DND-41 (cell line): Measurements from ENCODE around the gene TALDO1.

Source experiments
- ATAC-seq: fragments of 200-7000 bp; cut with Tn5 transposase; 3 replicates; pipeline ENCODE4 v1.9.1; 2021; ENCODE audit warnings: low read depth; ENCODE audit not compliant: insufficient read depth
- DNase-seq: peaks from one replicate; pipeline ENCODE4 v3.0.0-alpha.2; 2020
- H2AFZ ChIP-seq: 2 replicates; pipeline ENCODE4 v1.6.0; 2012; ENCODE audit warnings: low read depth, low read length
- H3K27ac ChIP-seq: 2 replicates; pipeline ENCODE4 v1.5.1; 2012; ENCODE audit warnings: low read length, inconsistent platforms
- H3K27me3 ChIP-seq: fragments of 200-600 bp; sonication (generic); 2 replicates; pipeline ENCODE4 v1.6.0; 2012; ENCODE audit warnings: low read length, mild to moderate bottlenecking, inconsistent platforms; ENCODE audit not compliant: insufficient read depth, poor library complexity
- H3K36me3 ChIP-seq: 2 replicates; pipeline ENCODE4 v1.5.1; 2012; ENCODE audit warnings: low read length, inconsistent platforms; ENCODE audit not compliant: insufficient read depth
- H3K4me1 ChIP-seq: 2 replicates; pipeline ENCODE4 v1.5.1; 2012; ENCODE audit warnings: mild to moderate bottlenecking, low read length; ENCODE audit not compliant: insufficient read depth
- H3K4me2 ChIP-seq: 2 replicates; pipeline ENCODE4 v1.6.0; 2012; ENCODE audit warnings: mild to moderate bottlenecking, moderate library complexity, low read length, inconsistent platforms; ENCODE audit not compliant: insufficient read depth
- H3K4me3 ChIP-seq, 2 experiments: fragments of 200-600 bp in 1 of 2; shearing (Covaris generic) in 1 of 2; 2 replicates each; pipeline ENCODE4 v1.5.1; 2012 to 2016; ENCODE audit warnings: inconsistent platforms in 2 of 2, low read length in 2 of 2, mild to moderate bottlenecking in 2 of 2, low read depth in 1 of 2, moderate library complexity in 1 of 2
- H3K79me2 ChIP-seq: 2 replicates; pipeline ENCODE4 v1.6.0; 2012; ENCODE audit warnings: low read length, inconsistent platforms; ENCODE audit not compliant: insufficient read depth
- H3K9ac ChIP-seq: 2 replicates; pipeline ENCODE4 v1.6.0; 2012; ENCODE audit warnings: low read depth, mild to moderate bottlenecking, inconsistent platforms, low read length, moderate library complexity
- H3K9me3 ChIP-seq: 2 replicates; pipeline ENCODE4 v1.5.1; 2012; ENCODE audit warnings: low read length, moderate library complexity, mild to moderate bottlenecking, inconsistent platforms; ENCODE audit not compliant: insufficient read depth, severe bottlenecking
- H4K20me1 ChIP-seq: 2 replicates; pipeline ENCODE4 v1.6.0; 2012; ENCODE audit warnings: low read length; ENCODE audit not compliant: insufficient read depth
- CTCF ChIP-seq: IDR thresholded peaks from 2 replicates; pipeline ENCODE4 v1.5.1; 2012; ENCODE audit warnings: borderline replicate concordance, low read length, moderate library complexity, mild to moderate bottlenecking; ENCODE audit not compliant: poor library complexity, severe bottlenecking; ENCODE audit errors: extremely low read depth
- EZH2 ChIP-seq: IDR thresholded peaks from 3 replicates; pipeline ENCODE4 v1.6.1; 2012; ENCODE audit warnings: borderline replicate concordance, low read depth, mild to moderate bottlenecking, moderate library complexity, low read length, inconsistent platforms; ENCODE audit not compliant: severe bottlenecking

The TALDO1 gene

DNA sequence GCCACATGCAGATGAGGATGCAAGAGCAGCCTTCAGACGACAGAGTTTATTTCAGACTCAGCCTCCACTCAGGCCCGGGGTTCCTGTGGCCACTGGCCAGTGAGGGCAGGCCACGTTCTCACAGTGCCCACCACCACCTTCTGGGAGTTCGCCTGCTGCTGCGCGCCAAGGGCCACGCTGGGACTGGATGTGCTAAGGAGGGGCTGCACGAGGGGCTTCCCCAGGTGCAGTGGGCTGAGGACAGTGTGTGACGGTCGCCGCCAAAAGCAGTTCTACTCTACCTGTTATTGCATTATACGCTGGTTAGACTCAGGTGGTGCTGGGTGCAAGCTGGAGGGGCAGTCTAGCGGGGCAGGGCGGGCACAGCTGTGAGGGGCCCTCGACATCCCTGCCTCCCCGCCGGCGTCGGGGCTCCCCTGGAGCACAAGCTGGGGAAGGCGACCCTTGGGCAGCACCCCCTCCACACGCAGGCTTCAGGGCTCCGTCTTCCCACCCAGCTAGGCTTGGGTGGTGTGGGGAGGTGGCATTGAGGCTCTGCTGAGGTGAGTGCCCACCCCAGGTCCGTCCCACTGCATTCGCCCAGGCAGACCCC is 39.9 kb downstream of the TALDO1 start:
- H3K4me1 ChIP-seq = no peaks in the 10 kb centered on the region

DNA sequence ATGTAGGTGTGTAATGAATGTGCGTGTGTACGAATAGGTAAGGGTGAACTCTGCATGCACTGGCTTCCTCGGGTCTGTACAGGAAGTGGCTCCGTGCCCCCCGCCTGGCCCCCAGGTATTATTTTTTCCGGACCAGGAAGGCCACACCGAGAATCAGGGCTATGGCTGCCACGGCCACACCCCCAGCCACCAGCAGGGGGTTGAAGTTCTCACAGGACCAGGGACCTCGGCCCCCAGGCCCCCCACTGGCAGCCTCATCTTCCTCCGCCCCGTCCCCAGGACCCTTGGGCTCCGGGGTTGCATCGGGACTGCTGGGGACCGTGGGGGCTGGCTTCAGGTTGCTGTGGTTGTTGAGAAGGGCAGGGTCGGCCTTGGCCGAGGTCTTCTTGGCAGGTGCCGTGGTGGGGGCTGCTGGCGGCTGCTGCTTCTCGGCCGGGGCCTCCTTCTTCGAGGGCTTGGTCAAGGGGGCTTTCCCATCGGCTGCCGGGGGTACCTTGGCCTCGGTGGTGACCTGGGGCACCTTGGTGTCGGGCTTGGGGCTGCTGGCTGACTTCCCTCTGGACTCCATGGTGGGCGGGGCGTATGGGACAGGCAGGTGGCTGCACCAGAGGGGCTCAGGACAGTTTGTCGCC is 40.9 kb downstream of the TALDO1 start:
- no peak for ATAC-seq
- Histone ChIP-seq H3K4me1 (no peaks in the 10 kb centered on the region), H3K4me3 (no peak overlapping the region), H3K9me3 (no peaks in the 10 kb centered on the region), H3K9ac (no peak overlapping the region), H3K79me2 (no peaks in the 10 kb centered on the region), H3K36me3 (peaks cover 20% of the 10 kb centered on the region), H2AFZ (no peak overlapping the region), H3K4me2 (no peak overlapping the region), H3K27me3 (no peaks in the 10 kb centered on the region), H3K27ac (no peak overlapping the region), H4K20me1 (peaks cover 14% of the 10 kb centered on the region)
- DNase-seq = no peak
- TF ChIP-seq EZH2 = no peak

More for the DNA sequence above, 39.9 kb downstream of the TALDO1 start:
- Histone ChIP-seq H4K20me1 (peaks cover 18% of the 10 kb centered on the region), H3K9ac (no peak overlapping the region), H3K27ac (no peak overlapping the region), H3K36me3 (peaks cover 13% of the 10 kb centered on the region), H2AFZ (no peak overlapping the region), H3K27me3 (no peaks in the 10 kb centered on the region), H3K79me2 (no peaks in the 10 kb centered on the region), H3K9me3 (no peaks in the 10 kb centered on the region), H3K4me2 (no peak overlapping the region), H3K4me3 (no peak overlapping the region)
- ATAC-seq (no peak), DNase-seq (no peak)
- TF ChIP-seq CTCF = no peak
- no peak for TF ChIP-seq EZH2

- Histone ChIP-seq H3K27ac (no peak overlapping the region), H3K4me2 (no peak overlapping the region), H3K4me3 (no peak overlapping the region), H3K27me3 (no peaks in the 10 kb centered on the region), H4K20me1 (peaks cover 24% of the 10 kb centered on the region), H3K36me3 (peaks cover 24% of the 10 kb centered on the region), H2AFZ (no peak overlapping the region), H3K9me3 (no peaks in the 10 kb centered on the region), H3K4me1 (no peaks in the 10 kb centered on the region), H3K79me2 (no peaks in the 10 kb centered on the region), H3K9ac (no peak overlapping the region)
- no peak for DNase-seq
- TF ChIP-seq EZH2 (no peak), CTCF (no peak)
- ATAC-seq = no peak
Measured at GRCh38 chr11:788953-789940, 42.0 kb downstream of the TALDO1 start.
